ENCODE data around the gene TCF7L1.
"Not testable (repeated sequence)": the region's sequence is repeated elsewhere in the genome, so short reads cannot be mapped to it uniquely, and the experiment has no call there.

The TCF7L1 gene

DNA sequence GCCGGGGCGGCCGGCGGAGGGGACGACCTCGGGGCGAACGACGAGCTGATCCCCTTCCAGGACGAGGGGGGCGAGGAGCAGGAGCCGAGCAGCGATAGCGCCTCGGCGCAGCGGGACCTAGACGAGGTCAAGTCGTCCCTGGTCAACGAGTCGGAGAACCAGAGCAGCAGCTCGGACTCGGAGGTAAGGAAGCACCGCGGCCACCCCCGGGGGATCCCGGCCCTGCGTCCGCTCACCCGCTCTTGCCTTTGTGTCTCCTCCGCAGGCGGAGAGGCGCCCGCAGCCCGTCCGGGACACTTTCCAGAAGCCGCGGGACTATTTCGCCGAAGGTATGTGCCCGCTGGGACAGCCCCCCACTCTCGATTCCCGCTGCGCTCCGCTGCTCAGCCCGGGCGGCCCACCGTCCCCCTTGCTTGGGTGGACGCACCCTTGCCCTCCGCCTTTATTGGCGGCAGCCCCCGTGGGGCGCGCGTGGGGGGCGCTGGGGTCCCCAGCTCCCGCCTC is 611 bp downstream of the TCF7L1 start:
- DNase-seq (ENCODE audit: low read depth in 3 of 3): peak in 1 of 3 donors; percentile 8

DNA sequence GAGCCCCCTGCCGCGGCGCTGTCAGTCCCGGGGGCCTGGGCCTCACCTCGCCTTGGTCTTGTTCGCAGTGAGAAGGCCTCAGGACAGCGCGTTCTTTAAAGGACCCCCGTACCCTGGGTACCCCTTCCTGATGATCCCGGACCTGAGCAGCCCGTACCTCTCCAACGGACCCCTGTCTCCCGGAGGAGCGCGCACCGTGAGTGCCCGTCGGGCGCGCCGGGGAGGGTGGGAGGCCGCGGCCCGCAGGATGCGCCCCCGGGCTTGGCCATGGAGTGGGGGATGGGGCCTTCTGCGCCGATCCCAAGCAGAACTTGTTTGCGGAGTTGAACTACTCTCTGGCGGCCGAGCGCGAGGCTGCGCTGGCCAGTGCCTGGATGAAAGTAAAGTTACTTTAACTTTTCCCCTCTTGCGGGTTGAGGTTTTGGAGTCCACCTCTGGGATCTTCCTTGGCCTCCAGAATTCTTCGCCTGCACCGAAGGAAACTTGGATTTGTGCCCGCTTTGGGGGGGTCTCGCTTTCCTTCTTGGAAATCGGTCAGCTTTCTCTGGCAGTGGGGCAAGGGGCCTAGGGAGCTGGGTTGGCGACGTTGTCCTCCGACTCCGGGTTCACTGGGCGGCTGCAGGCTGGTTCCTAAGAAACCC is 1.2 kb downstream of the TCF7L1 start:
- DNase-seq (ENCODE audit: low read depth in 3 of 3): no peak

DNA sequence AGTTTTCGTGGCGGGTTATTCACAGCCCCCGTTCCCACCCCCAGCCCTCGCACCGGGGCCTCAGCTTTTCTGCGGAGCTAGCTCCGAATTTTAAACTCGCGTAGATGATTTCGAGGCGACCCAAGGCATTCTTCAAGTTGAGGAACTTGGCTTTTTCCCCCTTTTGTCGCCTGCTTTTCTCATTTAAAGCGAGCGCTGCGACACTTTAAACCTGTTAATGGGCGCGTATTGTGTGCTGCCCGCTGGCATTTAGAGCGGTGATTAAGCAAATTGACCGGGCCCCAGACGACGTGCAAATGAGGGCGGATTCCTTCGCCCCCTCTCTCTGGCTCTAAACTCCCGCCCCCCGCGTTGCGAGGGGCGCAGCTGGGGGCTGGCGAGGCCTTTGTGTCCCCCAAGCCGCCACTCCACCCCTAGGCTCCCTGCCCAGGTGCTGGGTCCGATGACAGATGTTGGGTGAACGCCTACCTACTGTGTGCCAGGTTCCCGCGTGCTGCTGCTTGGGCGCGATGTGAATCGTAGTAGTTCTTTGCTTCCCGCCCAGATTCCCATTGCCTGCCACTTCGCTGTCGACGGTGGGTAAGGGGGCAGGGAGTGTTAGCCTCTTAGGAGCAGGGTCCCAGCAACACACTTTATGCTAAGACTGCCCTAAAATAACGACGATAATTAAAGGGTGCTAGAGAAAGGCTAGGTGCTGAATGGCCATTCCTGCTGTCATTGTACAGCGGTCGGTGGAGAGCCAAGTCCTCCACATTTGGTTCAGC is 1.9 kb downstream of the TCF7L1 start:
- DNase-seq (ENCODE audit: low read depth in 3 of 3): no peak

DNA sequence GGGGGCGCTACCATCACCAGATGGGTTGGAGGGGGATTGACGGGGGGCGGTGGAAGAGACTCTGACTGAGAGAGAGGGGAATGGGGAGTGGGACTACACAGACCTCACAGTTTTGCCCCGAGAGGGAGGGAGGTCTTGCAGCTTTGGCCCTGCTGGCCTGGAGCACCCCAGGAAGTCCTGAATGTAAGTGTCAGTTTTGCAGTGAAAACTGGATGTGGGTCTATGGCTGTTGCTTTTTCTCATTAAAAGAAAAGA is 2.4 kb downstream of the TCF7L1 start:
- DNase-seq (ENCODE audit: low read depth in 3 of 3): no peak

DNA sequence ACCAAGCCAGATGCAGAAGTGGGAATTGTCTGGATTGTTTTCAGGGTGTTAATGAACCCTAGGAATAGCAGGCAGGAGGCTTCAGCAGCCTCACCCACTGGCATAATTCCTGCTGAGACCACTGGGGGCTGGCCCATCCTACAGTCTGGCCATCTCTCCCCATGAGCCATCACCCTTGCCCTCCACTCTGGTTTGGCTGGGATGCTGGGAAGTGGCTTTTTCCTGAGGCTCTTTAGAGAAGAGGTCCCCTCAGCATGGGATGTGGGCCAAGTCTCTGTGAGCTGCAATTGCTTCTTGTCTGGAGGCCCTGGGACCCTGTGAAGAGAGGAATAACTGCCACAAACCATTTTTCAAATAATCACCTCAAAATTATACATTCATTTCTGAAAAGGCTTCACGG is 4.0 kb downstream of the TCF7L1 start:
- DNase-seq (ENCODE audit: low read depth in 3 of 3): no peak

DNA sequence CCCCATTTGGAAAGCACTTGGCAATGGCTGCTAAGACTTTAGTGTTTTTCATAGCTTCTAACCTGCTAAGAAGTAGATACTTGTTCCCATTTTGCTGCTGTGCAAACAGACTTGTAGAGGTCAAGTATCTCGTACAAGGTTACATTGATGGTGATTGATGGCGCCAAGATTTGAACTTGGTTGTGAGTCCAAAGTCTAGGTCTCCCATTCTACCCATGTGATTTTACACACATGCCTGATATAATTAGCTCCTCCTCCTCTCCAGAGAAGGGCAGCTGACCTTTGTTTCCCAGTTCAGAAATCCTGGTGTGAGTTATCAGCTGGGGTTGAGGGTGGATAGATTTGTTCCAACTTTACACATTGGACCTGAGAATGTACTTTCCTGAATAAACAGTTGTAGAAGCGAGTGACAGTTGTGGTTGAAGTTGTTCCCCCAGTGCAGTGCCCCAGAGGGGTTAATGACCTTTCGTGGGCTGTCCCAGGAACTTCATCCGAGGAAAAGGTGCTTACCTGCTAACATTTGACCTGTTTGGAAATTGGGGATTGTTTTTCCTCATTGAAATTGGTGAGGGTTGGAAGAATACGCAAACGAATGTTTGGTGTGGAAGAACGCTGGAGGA is 10.4 kb downstream of the TCF7L1 start:
- no peak for DNase-seq (ENCODE audit: low read depth in 3 of 3)

DNA sequence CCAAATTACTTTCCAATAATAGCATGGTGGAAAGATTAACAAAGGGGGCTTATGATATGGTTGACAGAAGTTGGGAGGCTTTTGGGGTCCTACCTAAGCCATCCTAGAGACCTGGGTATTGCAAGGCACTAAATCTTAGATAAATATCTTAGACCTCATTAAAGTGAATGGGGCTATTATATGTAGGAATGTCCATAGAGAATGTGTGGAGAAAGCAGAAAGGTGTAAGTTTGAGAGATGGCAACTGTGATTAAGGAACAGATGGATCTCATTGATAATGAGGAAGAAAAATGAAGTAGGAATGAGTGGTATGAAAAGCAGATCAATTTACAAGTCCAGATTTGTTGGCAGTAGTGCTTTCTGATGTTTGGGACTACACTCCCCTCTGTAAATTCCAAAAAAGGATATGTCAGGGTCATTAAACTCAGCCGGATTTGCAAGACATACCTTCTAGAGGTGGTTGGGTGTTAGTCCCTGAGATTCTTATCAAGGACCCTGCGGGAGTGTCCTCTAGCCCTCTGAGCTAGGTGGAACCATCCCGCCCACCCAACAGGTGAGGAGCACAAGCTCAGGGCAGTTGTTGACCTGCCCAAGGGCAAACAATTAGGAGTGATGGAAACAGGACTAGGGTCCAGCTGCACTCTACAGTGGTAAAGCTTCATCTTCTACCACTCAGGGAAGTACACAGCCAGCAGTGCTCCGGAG is 12.1 kb downstream of the TCF7L1 start:
- DNase-seq (ENCODE audit: low read depth in 3 of 3): no peak

DNA sequence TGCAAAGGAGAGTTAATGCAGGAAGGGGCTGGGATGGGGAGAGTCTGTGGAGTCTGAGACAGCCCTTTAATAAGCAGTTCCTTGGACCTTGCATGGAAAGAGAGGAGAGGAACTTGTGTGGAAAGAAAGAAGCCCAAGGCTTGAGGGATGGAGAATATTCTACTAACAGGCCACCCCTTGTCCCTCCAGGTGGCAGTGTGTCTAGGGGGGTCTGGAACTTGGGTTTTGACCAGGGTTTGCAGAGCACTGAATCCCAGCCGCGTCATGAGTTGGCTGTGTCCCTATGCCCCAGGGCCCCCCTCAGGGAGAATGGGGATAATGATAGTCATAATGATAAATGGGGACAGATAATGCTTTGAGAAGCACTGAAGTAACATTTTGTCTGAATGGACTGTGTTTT is 15.0 kb downstream of the TCF7L1 start:
- no peak for DNase-seq (ENCODE audit: low read depth in 3 of 3)

DNA sequence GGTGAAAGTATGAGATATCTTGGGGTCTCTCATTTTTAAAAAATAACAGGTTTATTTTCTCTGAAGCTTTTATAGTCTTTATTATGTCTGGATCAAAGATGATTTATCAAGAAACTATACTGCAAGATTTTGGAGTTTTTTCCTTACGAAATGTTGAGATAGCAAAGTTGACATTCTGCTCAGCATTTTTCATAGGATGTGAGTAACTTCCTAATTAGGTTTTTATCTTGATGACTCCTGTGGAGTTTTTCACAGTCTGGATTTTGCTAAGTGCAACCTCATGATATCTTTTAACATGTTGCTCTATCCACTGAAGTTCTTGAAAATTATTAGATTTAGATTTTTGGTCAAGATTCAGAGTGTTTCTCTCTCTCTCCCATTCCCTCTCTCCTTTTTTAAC is 17.8 kb downstream of the TCF7L1 start:
- DNase-seq (ENCODE audit: low read depth in 3 of 3): no peak

DNA sequence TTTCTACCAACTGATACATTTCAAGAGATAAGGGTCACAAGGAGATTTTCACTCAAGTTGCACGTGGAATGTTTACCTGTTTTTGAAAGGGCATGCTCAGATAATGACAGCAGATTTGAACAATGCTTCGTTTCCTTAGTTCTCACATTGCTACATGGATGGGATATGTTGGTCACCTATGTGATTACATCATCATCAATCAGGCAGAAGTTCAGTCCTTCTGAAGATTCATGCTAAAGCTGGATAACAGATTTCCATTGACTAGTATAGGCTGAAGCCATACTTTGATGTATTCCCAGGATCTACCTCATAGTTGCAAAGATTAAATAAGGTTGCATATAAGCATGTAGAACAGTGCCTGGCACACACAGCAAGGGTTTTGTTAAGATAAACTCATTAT is 19.7 kb downstream of the TCF7L1 start:
- DNase-seq (ENCODE audit: low read depth in 3 of 3): no peak

DNA sequence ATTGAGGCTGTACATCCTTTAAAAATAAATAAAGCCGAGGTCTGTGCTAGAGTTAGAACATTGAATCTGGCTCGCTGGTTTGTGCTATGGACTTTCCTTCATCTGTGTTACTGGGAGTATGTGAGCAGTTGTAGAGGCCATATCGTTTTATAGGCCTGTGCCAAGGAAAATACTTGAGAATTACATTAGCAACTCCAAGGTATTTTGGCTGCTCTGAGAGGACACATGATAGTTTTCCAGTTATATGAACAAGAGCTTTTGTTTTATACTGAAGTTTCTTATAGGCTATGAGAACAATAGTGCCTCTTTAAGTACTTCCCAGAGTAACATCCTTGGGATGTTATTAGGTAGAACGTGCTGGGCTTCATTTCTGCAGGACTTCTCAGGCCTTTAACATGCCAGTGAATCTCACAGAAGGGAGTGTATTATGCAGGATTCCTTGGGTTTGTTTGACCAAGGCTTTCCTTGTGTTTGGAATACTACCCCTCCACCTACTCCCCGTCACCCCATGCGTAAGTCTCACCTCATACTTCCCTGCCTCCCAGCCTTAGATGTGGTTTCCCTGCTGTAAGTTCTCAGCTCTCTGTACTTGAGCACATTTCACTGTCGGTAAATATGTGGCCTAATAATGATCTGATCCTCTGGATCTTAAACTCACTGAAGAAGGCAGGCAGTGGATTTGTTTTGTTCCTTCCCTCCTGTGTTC is 21.0 kb downstream of the TCF7L1 start:
- DNase-seq (ENCODE audit: low read depth in 3 of 3): no peak

DNA sequence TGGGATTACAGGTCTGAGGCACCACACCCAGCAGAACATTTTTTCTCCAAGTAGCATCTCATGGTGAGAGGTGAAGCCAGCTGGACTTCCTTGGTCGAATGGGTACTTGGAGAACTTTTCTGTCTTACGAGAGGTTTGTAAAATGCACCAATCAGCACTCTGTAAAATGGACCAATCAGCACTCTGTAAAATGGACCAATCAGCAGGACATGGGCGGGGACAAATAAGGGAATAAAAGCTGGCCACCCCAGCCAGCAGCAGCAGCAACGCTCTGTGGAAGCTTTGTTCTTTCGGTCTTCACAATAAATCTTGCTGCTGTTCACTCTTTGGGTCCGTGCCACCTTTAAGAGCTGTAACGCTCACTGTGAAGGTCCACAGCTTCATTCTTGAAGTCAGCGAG is 21.9 kb downstream of the TCF7L1 start:
- not testable (repeated sequence) for DNase-seq (ENCODE audit: low read depth in 3 of 3)

DNA sequence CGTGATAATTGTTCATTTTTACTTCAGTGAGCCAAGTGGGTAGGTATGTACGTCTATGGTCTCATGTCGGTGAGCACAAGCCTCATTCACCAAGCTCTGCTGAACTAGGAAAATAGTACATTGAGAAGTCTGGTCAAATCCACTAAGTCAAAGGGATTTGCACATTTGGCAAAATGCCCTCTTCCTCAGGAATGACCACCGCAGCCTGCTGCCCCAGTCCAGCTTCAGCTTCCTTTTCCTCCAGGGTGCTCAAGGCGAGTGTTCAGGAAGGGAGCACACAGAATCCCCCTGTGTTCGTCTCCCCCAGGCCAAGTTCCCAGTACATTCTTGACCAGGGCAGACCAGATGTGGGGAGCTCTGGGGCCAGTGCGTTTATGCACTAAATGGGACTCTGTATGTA is 23.0 kb downstream of the TCF7L1 start:
- no peak for DNase-seq (ENCODE audit: low read depth in 3 of 3)

DNA sequence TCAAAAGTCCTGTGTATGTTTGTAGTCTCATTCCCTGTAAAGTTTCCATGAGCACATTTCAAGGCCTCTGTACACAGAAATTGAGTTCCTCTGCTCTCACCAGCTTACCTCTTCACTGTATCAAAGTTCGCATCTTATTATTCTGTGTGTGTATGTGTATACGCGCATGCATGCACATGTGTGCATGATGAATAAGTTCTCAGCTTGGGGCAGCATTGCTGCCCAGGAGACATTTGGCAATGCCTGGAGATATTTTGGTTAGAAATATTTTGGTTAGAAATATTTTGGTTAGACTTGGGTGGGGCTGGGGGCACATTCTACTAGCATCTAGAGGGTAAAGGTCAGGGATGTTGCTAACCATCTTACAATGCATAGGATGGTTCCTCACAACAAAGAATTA is 23.4 kb downstream of the TCF7L1 start:
- no peak for DNase-seq (ENCODE audit: low read depth in 3 of 3)

DNA sequence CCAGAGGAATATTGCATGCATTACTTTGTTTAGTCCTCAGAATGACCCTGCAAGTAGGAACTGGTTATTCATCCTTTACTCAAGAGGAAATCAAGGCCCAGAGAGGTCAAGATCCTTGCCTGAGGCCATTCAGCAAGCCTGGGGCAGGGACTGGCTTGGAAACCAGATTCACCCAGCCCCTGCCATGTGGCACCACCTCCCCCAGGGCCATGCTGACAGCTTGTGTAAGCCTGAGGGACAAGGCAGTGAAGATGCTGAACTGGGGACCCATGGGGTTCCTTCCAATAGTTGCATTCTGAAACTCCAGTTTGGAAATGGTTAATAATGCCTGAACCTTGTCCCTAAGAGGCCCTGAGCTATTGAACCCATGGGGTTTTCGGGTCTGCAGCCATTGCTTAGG is 24.2 kb downstream of the TCF7L1 start:
- DNase-seq (ENCODE audit: low read depth in 3 of 3): no peak

DNA sequence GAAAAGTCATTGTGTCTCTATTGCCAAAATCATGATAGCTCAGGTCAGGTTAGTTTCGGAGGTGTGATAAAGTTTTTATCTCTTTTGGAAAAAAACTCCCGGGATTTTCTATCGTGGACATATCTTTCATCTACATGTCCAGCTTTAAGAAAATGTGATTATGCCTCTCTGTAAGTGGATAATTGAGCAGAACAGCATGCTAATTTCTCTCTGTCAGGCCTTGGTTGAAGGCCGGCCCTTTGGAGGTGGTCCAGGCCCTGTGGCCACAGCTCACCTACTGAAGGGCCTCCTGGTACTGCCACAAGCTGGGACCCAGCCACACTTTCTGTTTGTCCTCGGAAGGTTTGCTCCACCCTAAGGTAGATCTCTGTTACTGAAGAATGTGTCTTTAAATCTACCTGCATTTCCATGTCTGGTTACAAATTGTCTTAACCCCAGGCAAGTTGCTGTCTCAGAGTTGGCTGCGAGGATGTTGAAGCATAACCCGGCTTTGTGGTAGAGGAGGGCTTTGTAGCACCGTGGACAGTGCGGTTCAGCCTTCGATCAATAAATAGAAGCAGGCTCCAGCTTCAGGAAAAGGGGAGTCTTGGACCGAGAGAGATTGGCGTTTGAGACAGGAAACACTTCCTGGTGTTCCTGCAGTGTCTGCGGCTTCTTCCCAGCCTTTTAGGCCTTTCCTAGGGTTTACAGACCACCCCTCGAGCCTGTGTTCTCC is 25.5 kb downstream of the TCF7L1 start:
- DNase-seq (ENCODE audit: low read depth in 3 of 3): no peak

DNA sequence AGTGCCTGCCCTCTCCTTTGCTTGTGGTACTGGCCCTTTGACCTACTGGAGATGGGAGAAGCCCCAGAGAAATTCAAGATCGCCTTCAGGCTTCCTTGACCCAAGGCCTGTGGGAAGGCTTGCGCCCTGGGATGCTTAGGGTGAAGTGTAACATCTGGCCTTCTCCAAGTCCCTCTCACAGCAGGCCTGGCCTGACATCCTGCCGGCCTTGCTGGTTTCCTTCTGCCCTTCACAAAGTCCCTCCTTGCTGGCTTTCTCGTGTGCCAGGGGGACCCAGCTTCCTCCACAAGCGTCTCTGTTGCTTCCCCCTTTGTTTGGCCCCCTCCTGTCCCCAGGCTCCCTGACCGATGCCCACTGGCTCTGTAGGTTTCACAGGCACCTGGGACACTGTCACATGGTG is 26.4 kb downstream of the TCF7L1 start:
- no peak for DNase-seq (ENCODE audit: low read depth in 3 of 3)

DNA sequence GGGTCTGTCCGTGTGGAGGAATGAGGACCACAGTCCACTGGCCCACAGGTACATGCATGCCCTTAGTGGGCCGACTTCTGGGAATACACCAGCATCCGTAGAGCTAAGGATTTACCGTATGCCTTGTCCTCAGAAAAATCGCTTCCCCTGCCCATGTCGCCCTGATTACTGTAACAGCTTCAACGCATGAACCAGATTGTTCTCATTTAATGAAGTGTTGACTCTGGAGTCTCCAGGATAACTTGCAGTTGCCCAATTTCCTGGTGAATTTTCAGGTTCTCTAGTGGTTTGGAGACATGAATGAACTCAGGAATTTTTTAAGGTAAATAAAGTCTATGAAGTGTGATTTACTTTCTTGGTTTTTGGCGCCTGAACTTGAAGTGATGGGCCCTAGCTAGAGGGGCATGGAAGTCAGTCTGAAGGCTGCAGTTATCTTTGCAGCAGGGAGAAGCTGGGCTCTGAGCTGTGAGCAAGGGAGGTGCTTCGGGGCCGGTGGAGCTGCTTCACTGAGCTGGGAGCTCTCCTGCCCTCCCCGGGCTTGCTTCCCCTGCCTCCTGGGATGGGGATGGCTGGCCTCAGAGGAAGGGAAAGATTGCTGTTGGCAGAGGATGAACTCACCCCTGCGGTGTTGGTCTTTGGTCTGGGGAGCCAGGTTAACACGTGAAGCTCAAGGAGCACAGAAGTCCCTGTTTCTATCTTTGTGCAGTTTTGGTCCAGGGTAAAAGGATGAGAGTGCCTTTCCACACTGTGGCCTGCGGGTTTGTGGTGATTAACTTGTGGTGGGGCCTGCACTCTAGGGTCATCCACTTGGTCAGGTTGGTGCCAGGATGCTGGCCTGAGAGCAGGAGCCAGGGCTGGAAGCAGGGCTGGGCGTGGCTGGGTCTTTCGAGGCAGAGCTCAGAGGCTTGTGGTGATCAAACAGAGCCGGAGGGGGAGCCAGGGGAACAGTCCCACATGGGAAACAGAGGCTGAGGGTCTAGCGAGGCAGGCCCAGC is 28.1 kb downstream of the TCF7L1 start:
- DNase-seq (ENCODE audit: low read depth in 3 of 3): no peak

DNA sequence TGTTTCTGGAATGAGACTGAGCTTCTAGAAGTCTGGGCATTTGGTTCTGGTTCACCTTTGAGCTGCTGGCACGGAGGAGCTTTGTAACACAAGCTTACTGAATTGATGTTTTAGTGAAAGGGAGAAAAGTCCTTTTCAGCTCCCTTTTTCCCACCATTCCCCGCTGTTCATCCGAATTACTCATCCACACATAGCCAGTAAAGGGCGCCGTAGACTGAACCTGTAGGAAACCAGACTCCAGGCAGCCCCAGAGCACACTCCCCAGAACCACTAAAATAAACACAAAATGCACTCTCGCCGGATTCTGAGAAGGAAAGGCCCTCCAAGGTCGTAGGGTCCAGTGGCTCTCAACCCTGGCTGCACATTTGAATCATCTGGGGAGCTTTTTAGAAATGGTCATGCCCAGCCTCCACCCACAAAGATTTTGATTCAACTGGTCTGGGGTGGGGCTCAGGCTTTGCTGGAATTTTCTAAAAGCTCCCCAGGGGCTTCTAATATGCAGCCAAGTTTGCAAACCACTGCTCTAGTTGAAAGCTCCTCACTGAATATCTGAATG is 29.6 kb downstream of the TCF7L1 start:
- no peak for DNase-seq (ENCODE audit: low read depth in 3 of 3)

DNA sequence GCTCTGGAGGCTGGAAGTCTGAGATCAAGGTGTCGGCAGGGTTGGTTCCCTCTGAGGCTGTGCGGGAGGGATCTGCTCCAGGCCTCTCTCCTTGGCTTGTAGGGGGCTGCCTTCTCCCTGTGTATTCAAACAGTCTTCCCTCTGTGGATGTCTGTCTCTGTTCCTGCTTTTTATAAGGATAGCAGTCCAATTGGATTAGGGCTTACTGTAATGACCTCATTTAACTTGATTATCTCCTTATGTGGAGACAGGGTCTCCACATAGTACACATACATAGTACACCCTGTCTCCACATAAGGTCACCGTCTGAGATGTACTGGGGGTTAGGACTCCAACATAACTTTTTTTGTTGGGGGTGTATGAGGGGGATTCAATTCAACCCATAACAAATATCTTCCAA is 30.5 kb downstream of the TCF7L1 start:
- no peak for DNase-seq (ENCODE audit: low read depth in 3 of 3)
